Psoas muscle (tissue), 8 donors: ENCODE results near the gene MAST2. TPM values are rescaled to one million over a fixed set of nuclear protein-coding genes. Genes with fewer than 3 reads are reported as not detected.

Source experiments
- ATAC-seq, 4 donors: fragments of 200-7000 bp; cut with Tn5 transposase; one replicate each; pipeline ENCODE4 v1.9.1; 2020; ENCODE audit warnings: moderate library complexity in 3 of 4, mild to moderate bottlenecking in 2 of 4
- DNase-seq, 2 donors: peaks; one replicate each; pipeline ENCODE4 v3.0.0-alpha.2; 2020
- H3K27ac ChIP-seq: fragments of 200-600 bp; one replicate; pipeline ENCODE4 v1.8.0; 2022
- H3K27me3 ChIP-seq, 3 donors: fragments of 200-600 bp in 1 of 3; one replicate each; pipeline versions ENCODE4 v1.6.1 to v1.8.0; 2013 to 2022; ENCODE audit warnings: low read length in 2 of 3, mild to moderate bottlenecking in 2 of 3, moderate library complexity in 1 of 3; ENCODE audit not compliant: insufficient read depth in 3 of 3
- H3K36me3 ChIP-seq, 2 donors: fragments of 200-600 bp in 1 of 2; one replicate each; pipeline versions ENCODE4 v1.6.1 to v1.8.0; 2013 to 2022; ENCODE audit warnings: low read depth in 1 of 2, mild to moderate bottlenecking in 1 of 2, moderate library complexity in 1 of 2; ENCODE audit not compliant: insufficient read depth in 1 of 2
- H3K4me1 ChIP-seq: fragments of 200-600 bp; one replicate; pipeline ENCODE4 v1.8.0; 2022
- H3K4me3 ChIP-seq: fragments of 200-600 bp; one replicate; pipeline ENCODE4 v1.8.0; 2022; ENCODE audit warnings: mild to moderate bottlenecking
- H3K9me3 ChIP-seq: fragments of 200-600 bp; one replicate; pipeline ENCODE4 v1.8.0; 2022
- WGBS, 3 donors: extraction: QIAGEN DNeasy Blood & Tissue Kit; methylation state at CpG; one replicate each; pipeline versions ENCODE4 v1.1.6 to v1.1.7; 2013; 5-methylcytosine and 5-hydroxymethylcytosine counted together
- intact Hi-C, 2 donors: fragments of 100-400 bp; cut with DNase I; formaldehyde crosslinking; loops; one replicate each; pipeline versions ENCODE4 v1.11.0 to v1.14.2; 2022
- polyA plus RNA-seq, 3 donors: library from polyadenylated mRNA; stranded (reverse); fragments of 200-250 nt; gene quantifications; one replicate each; pipeline ENCODE4 v1.2.3, GENCODE V29; 2013
- total RNA-seq, 4 donors: library from RNA; stranded (reverse); fragmentation: NEBNext Ultra II Directional in 2 of 4; extraction: Animal tissue kit (Norgen Biotek cat#: 25700) in 2 of 4; gene quantifications; one replicate each; pipeline versions ENCODE4 v1.2.1 to v1.2.4, GENCODE V29; 2021 to 2023
- TF ChIP-seq, protein P1 (sequence below): fragments of 200-600 bp; IDR thresholded peaks from one replicate; pipeline ENCODE4 v1.8.0; 2022; ENCODE audit warnings: antibody characterized with exemption
- donor health status: healthy with polysubstance abuse.
- donor health status: DM: no; HTN: no; CAD: no; lungs with moderate emphysema.
- donor health status: Bipolar disorder and iron deficiency.
- donor health status: healthy.
- donor health status: DM: yes; HTN: yes; CAD: no.
- donor health status: DM: no; HTN: no; CAD: no.
- donor health status: DM: no; HTN: no; CAD: no.
- donor health status: DM: yes; HTN: yes; CAD: no.

The MAST2 gene
- total and polyA plus RNA-seq, 7 donors, result 97.8 to 266 (median 159) TPM

- peak overlapping the region; percentile 46 for H3K4me3 ChIP-seq
- H3K9me3 ChIP-seq, result no peaks in the 10 kb centered on the region
- H3K4me1 ChIP-seq, result peaks cover 37% of the 10 kb centered on the region
- DNase-seq, result no peak
- peak; percentile 90 to 95 (median 94) for ATAC-seq
- peak overlapping the region; percentile 81 for H3K27ac ChIP-seq
- WGBS, 3 donors, result 9 to 11% (median 9%) methylated on average over 6 of the region's 6 CpGs
- H3K36me3 ChIP-seq, result no peaks in the 10 kb centered on the region
- intact Hi-C loops, result no loop called here
- H3K27me3 ChIP-seq, result no peaks in the 10 kb centered on the region
- TF ChIP-seq, protein P1, sequence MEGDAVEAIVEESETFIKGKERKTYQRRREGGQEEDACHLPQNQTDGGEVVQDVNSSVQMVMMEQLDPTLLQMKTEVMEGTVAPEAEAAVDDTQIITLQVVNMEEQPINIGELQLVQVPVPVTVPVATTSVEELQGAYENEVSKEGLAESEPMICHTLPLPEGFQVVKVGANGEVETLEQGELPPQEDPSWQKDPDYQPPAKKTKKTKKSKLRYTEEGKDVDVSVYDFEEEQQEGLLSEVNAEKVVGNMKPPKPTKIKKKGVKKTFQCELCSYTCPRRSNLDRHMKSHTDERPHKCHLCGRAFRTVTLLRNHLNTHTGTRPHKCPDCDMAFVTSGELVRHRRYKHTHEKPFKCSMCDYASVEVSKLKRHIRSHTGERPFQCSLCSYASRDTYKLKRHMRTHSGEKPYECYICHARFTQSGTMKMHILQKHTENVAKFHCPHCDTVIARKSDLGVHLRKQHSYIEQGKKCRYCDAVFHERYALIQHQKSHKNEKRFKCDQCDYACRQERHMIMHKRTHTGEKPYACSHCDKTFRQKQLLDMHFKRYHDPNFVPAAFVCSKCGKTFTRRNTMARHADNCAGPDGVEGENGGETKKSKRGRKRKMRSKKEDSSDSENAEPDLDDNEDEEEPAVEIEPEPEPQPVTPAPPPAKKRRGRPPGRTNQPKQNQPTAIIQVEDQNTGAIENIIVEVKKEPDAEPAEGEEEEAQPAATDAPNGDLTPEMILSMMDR, result no peak
Measured at GRCh38 chr1:45892068-45892785, 88.8 kb downstream of the MAST2 start.

GRCh38 chr1:45894331-45894730 is 90.9 kb downstream of the MAST2 start:
- no peak for ATAC-seq
- H3K27me3 ChIP-seq, result no peaks in the 10 kb centered on the region
- TF ChIP-seq, protein P1, result no peak
- H3K9me3 ChIP-seq, result no peaks in the 10 kb centered on the region
- no peak overlapping the region for H3K4me3 ChIP-seq
- H3K27ac ChIP-seq, result no peak overlapping the region
- H3K4me1 ChIP-seq, result peaks cover 26% of the 10 kb centered on the region
- DNase-seq, result no peak
- intact Hi-C loops, result no loop called here
- 84 to 97% (median 85%) methylated on average over 4 of the region's 4 CpGs for WGBS, 3 donors
- no peaks in the 10 kb centered on the region for H3K36me3 ChIP-seq

DNA sequence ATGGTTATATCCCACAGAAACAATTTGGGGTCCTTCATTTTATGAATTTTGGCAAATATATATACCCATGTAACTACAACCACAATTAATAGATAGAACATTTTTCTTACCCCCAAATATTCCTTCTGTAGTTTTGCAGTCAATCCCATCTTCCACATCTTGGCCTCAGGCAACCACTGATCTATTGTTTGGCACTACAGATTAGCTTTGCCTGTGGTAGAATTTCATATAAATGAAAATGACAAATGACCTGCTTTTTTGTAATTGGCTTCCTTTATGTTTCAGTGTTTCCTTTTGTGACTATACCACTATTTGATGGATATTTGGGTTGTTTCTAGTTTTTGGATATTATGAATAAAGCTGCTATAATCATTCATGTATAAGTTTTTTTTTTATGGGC is 91.5 kb downstream of the MAST2 start:
- intact Hi-C loops, result no loop called here
- DNase-seq (no peak), ATAC-seq (no peak)
- no peaks in the 10 kb centered on the region for H3K9me3 ChIP-seq
- H3K4me1 ChIP-seq, result peaks cover 26% of the 10 kb centered on the region
- no peak overlapping the region for H3K4me3 ChIP-seq
- no peak overlapping the region for H3K27ac ChIP-seq
- TF ChIP-seq, protein P1, result no peak
- H3K36me3 ChIP-seq, result no peaks in the 10 kb centered on the region
- no peaks in the 10 kb centered on the region for H3K27me3 ChIP-seq

- no peaks in the 10 kb centered on the region for H3K27me3 ChIP-seq
- no peaks in the 10 kb centered on the region for H3K36me3 ChIP-seq
- no peak for DNase-seq
- 95 to 98% (median 98%) methylated on average over 2 of the region's 2 CpGs for WGBS, 3 donors
- H3K9me3 ChIP-seq, result no peaks in the 10 kb centered on the region
- no peak overlapping the region for H3K27ac ChIP-seq
- intact Hi-C loops, result no loop called here
- peaks cover 26% of the 10 kb centered on the region for H3K4me1 ChIP-seq
- no peak overlapping the region for H3K4me3 ChIP-seq
- TF ChIP-seq, protein P1, result no peak
- no peak for ATAC-seq
Measured at GRCh38 chr1:45895406-45895805, 92.0 kb downstream of the MAST2 start.

DNA sequence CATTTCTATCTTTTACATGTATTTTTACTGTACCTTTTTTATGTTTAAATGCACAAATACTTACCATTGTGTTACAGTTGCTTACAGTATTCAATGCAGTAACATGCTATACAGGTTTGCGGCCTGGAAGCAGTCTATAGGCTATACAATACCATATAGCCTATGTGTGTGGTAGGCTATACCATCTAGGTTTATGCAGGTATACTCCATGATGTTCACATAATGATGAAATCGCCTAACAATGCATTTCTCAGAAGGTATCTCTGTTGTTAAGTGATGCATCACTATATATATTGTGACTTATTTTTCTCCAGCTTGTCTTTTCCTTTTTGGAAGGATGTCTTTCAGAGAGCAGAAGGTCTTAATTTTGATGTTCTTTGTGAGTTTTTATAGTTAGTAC is 103.5 kb downstream of the MAST2 start:
- DNase-seq, result no peak
- TF ChIP-seq, protein P1, result no peak
- intact Hi-C loops, result no loop called here
- Histone ChIP-seq H3K4me1 (peaks cover 33% of the 10 kb centered on the region), H3K36me3 (no peaks in the 10 kb centered on the region), H3K9me3 (peaks cover 1% of the 10 kb centered on the region), H3K4me3 (no peak overlapping the region), H3K27me3 (no peaks in the 10 kb centered on the region), H3K27ac (no peak overlapping the region)
- 98 to 100% (median 98%) methylated on average over 2 of the region's 2 CpGs for WGBS, 3 donors
- no peak for ATAC-seq
